ENCODE measurements around the gene RAD21L1.

The RAD21L1 gene

GRCh38 chr20:1299522-1299921, 73.7 kb downstream of the RAD21L1 start:
- DNase-seq (ENCODE audit: extremely low spot score): peak; percentile 43
- POLR2A ChIA-PET: no interaction called here
- CTCF ChIA-PET: interaction anchor here (1.0 kb wide), 1 partner anchor 18 kb away, joined by 3 read pairs; no protein-coding TSS in a partner anchor
- no peak for TF ChIP-seq CTCF (IDR thresholded peaks at IDR 0.05; ENCODE audit: control extremely low read depth, extremely low read depth, low read depth, missing control alignments)

GRCh38 chr20:1300083-1300840, 74.4 kb downstream of the RAD21L1 start:
- DNase-seq (ENCODE audit: extremely low spot score): no peak
- ChIA-PET CTCF (interaction anchor here (1.4 kb wide), 1 partner anchor 13 kb away, joined by 4 read pairs; no protein-coding TSS in a partner anchor), POLR2A (no interaction called here)
- TF ChIP-seq CTCF (IDR thresholded peaks at IDR 0.05; ENCODE audit: control extremely low read depth, extremely low read depth, low read depth, missing control alignments): no peak

DNA sequence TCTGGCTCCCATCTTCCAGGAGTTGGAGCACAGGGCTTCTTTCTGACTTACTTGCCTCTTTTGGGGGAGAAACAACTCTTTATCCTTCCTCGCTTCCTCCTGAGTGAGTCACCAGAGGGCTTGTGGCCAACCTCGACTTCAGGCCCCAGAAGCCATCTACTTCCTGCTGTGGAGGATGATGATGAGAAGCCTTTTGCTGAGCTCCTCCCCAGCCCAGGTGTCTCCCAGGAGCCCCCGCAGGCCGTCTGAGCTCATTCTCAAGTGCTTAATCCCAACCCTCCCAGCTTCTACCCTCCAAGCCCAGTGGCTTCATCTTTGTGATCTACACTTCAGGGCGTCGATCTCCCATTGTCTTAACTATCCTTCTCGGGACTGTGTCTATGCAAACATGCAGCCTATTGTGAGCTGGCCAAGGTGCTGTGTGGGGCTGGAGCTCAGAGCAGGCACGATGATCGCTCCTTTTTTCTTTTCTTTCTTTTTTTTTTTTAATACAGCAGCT, 75.2 kb downstream of the RAD21L1 start:
- POLR2A ChIA-PET: no interaction called here
- DNase-seq (ENCODE audit: extremely low spot score): no peak
- CTCF ChIA-PET: interaction anchor here (1.4 kb wide), 1 partner anchor 12 kb away, joined by 4 read pairs; no protein-coding TSS in a partner anchor
- no peak for TF ChIP-seq CTCF (IDR thresholded peaks at IDR 0.05; ENCODE audit: control extremely low read depth, extremely low read depth, low read depth, missing control alignments)

GRCh38 chr20:1302685-1303541, 77.1 kb downstream of the RAD21L1 start:
- no peak for TF ChIP-seq CTCF (IDR thresholded peaks at IDR 0.05; ENCODE audit: control extremely low read depth, extremely low read depth, low read depth, missing control alignments)
- CTCF ChIA-PET: interaction anchor here (1.2 kb wide), 1 partner anchor 12 kb away, joined by 4 read pairs; no protein-coding TSS in a partner anchor
- no peak for DNase-seq (ENCODE audit: extremely low spot score)
- POLR2A ChIA-PET: no interaction called here

- no peak for TF ChIP-seq CTCF (IDR thresholded peaks at IDR 0.05; ENCODE audit: control extremely low read depth, extremely low read depth, low read depth, missing control alignments)
- no peak for DNase-seq (ENCODE audit: extremely low spot score)
- POLR2A ChIA-PET: no interaction called here
- CTCF ChIA-PET: interaction anchor here (1.0 to 3.0 kb wide), 6 partner anchors 10 to 473 kb away, joined by 3 to 12 read pairs (median 4); partner anchors contain the start of gene NSFL1C
Measured at GRCh38 chr20:1304710-1305515, 79.1 kb downstream of the RAD21L1 start.
